HUES64 (cell line): ENCODE measurements around the gene SLC6A20.
"Not testable (repeated sequence)": the region's sequence is repeated elsewhere in the genome, so short reads cannot be mapped to it uniquely, and the experiment has no call there.

Source experiments
- H3K27ac ChIP-seq: 2 replicates; pipeline ENCODE4 v1.7.0; 2013; ENCODE audit warnings: low read depth, low read length, inconsistent platforms
- H3K27me3 ChIP-seq: 2 replicates; pipeline ENCODE4 v1.6.1; 2013; ENCODE audit warnings: mild to moderate bottlenecking, low read length; ENCODE audit not compliant: insufficient read depth
- H3K36me3 ChIP-seq: 2 replicates; pipeline ENCODE4 v1.6.1; 2013; ENCODE audit warnings: mild to moderate bottlenecking, low read length; ENCODE audit not compliant: insufficient read depth
- H3K4me1 ChIP-seq: 2 replicates; pipeline ENCODE4 v1.6.1; 2013; ENCODE audit warnings: mild to moderate bottlenecking, low read length, moderate library complexity; ENCODE audit not compliant: insufficient read depth
- H3K4me3 ChIP-seq: 2 replicates; pipeline ENCODE4 v1.5.1; 2013; ENCODE audit warnings: mild to moderate bottlenecking, low read length, moderate library complexity
- H3K9ac ChIP-seq: 2 replicates; pipeline ENCODE4 v1.6.1; 2013; ENCODE audit warnings: mild to moderate bottlenecking, low read depth, low read length
- H3K9me3 ChIP-seq: 2 replicates; pipeline ENCODE4 v1.6.1; 2013; ENCODE audit warnings: low read depth, low read length; ENCODE audit not compliant: insufficient read depth
- WGBS: fragments of 150-250, 120-280 bp; methylation state at CpG from one replicate; pipeline ENCODE4 v1.1.7; 2013; ENCODE audit warnings: missing lambda C conversion rate; 5-methylcytosine and 5-hydroxymethylcytosine counted together

Gene SLC6A20

DNA sequence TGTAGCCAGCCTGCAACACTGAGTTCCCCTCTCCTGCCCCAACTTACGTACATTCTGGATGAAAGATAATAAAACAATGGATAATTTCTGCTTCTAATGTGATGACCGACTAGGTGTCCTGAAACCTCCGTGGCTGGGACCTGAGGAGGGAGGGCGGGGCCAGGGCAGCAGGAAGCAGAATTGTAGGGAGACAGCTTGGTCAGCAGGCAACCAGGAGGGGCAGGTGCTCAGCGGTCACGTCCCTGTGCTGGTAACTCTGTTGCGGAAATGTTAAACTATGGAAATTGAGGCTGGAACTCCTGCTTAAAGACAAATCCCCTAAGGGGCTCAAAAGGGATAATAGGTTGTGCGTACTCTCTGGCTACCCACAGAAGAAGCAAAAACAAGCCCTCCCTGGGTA is 30.4 kb downstream of the SLC6A20 start:
- Histone ChIP-seq H3K4me3 (no peak overlapping the region), H3K9ac (no peak overlapping the region), H3K9me3 (peaks cover 6% of the 10 kb centered on the region; the same call in 1 of the 2 replicates), H3K4me1 (peaks cover under 1% of the 10 kb centered on the region; the same call in 1 of the 2 replicates), H3K27ac (no peak overlapping the region), H3K27me3 (no peaks in the 10 kb centered on the region), H3K36me3 (no peaks in the 10 kb centered on the region)
- WGBS, result 78% methylated on average over 8 of the region's 8 CpGs

DNA sequence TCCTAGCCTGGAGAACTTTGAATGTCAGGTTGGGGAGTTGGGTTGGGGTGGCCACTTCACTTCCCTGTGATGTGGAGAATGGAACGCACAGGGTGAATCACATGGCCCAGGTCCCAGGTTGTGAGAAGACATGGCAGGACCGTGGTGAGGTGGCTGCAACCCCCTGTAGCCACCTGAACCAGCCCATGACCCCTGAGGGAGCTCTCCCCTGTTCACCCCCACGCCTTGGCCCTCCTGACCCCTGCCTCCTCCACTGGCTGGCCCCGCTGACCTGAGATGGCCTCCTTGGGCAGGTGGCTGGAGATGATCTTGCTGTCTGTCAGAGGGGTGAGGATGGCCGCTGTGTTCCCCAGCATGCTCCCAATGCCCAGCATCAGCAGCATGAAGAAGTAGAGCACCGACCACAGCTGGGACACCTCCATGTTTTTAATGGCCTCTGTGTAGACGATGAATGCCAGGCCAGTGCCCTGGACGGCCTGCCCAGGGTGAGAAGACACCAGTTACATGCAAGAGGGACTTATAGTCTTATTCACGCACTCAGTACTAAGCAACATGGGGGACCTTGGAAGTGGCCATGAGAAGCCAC is 31.0 kb downstream of the SLC6A20 start:
- H3K9me3 ChIP-seq, result peaks cover 6% of the 10 kb centered on the region; the same call in 1 of the 2 replicates
- no peaks in the 10 kb centered on the region for H3K27me3 ChIP-seq
- 95% methylated on average over 9 of the region's 9 CpGs for WGBS
- no peak overlapping the region for H3K4me3 ChIP-seq
- peaks cover 6% of the 10 kb centered on the region; the same call in 1 of the 2 replicates for H3K4me1 ChIP-seq
- no peak overlapping the region for H3K9ac ChIP-seq
- no peak overlapping the region for H3K27ac ChIP-seq
- no peaks in the 10 kb centered on the region for H3K36me3 ChIP-seq

DNA sequence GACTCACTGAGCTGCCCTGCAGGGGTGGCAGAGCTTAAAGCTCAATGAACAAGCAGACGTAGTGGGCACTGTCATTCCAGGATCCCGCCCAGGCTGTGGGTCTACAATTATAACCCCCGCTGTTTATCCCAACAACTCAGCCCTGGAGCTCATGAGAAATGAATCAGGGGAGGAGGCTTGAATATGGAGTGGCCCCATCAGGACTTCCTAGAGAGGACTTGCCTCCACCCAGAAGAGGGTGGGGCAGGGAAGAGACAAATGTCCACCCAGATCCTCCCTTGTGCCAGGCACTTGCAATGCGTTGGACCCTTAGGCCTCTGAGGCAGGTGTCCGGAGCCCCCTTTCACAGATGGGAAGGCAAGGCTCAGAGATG is 33.0 kb downstream of the SLC6A20 start:
- H3K4me1 ChIP-seq, result peaks cover 6% of the 10 kb centered on the region; the same call in 1 of the 2 replicates
- no peaks in the 10 kb centered on the region for H3K36me3 ChIP-seq
- H3K27ac ChIP-seq, result no peak overlapping the region
- no peaks in the 10 kb centered on the region for H3K27me3 ChIP-seq
- H3K4me3 ChIP-seq, result no peak overlapping the region
- H3K9me3 ChIP-seq, result peaks cover 6% of the 10 kb centered on the region; the same call in 1 of the 2 replicates
- 92% methylated on average over 5 of the region's 5 CpGs for WGBS
- no peak overlapping the region for H3K9ac ChIP-seq

DNA sequence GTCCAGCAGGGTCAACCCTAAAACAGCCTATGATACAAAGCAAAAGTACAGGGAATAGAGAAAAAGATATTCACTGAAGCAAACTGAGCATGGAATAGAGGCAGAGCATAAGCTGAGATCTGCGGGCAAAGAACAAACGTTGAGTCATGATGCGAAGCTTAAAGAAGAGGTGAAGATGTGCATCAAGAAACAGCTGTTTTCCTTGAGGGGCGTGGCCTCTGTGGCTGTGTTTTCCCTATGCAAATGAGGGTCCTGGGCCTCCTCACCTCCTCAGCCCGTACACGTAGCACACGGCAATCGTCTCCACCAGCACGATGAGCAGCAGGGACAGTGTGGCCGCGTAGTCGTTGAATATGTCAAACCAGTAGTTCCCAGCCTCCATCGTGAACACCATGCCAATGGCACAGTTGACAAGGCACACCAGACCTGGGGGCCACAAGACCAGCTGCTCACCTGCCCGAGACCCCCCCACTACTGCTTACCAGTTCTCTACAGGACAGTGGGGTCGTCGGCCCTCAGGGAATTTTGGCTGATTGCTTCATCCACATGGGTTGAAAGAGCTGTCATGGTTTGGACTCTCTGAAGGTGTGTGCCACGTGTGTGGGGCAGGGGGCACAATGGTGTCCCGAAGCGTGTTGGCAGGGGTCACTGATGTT is 33.6 kb downstream of the SLC6A20 start:
- Histone ChIP-seq H3K36me3 (no peaks in the 10 kb centered on the region), H3K4me1 (peaks cover 6% of the 10 kb centered on the region; the same call in 1 of the 2 replicates), H3K9me3 (peaks cover 5% of the 10 kb centered on the region; the same call in 1 of the 2 replicates), H3K9ac (no peak overlapping the region), H3K4me3 (no peak overlapping the region), H3K27ac (no peak overlapping the region), H3K27me3 (no peaks in the 10 kb centered on the region)
- 89% methylated on average over 19 of the region's 19 CpGs for WGBS

DNA sequence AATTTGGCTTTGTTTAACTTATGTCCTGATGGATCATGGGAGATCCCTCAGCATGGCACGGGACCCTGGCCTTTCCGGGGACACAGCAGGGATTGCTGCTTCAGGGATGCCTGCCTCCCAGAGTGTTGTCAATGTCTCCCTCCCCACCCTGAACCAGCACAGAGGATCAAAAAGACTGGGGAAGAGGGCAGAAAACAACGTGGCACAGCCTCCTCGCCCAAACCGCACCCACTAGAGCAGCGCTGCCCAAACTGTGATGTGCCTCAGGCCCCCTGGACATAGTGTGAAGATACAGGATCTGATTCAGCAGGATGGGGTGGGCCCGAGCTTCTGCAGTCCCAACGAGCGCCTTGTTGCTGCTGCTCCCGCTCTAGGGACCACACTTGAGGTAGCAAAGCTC is 34.5 kb downstream of the SLC6A20 start:
- H3K4me3 ChIP-seq, result no peak overlapping the region

DNA sequence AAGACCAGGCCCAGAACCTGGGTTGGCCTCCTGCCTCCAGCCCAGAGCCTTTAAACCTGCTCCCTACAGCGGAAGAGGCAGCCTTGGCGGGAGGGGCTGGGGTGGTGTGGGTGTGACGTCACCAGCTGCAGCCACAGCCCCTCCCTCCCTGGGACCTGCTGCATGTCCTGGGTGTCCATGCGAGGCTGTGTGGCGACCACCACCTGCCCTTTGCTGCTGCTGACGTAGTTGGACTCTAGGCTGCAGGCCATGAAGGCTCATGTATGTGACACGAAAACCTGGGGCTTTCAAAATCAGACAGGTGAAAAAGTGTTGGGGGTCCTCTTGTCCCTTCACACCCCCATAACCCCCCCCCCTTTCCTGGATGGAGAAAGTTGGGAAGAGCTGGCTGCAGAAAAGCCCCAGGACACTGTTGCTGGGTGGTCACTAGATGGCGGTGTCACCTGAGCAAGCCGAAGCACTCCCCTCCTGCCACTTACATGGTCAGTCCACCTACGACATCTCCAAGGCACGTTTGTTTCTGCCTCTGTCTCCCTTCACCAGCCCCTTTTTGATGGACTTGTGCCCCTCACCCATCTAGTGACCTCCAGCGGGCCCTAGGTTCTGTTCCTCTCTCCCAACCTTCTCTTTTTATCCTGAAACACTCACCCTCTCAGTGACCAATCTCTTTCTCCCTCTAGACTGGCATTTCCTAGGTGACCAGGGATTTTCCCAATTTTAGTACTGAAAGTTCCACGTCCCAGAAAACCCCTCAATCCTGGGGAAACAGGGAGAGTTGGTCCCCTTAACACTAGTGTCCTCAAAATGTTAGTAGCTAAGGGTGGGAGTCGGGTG is 35.2 kb downstream of the SLC6A20 start:
- Histone ChIP-seq H3K9ac (no peak overlapping the region), H3K36me3 (no peaks in the 10 kb centered on the region), H3K9me3 (no peaks in the 10 kb centered on the region), H3K27me3 (no peaks in the 10 kb centered on the region), H3K27ac (no peak overlapping the region), H3K4me1 (peaks cover 6% of the 10 kb centered on the region; the same call in 1 of the 2 replicates), H3K4me3 (no peak overlapping the region)
- 35% methylated on average over 14 of the region's 14 CpGs for WGBS

More for the DNA sequence above, 34.5 kb downstream of the SLC6A20 start:
- Histone ChIP-seq H3K27ac (no peak overlapping the region), H3K4me1 (peaks cover 6% of the 10 kb centered on the region; the same call in 1 of the 2 replicates), H3K27me3 (no peaks in the 10 kb centered on the region), H3K36me3 (no peaks in the 10 kb centered on the region), H3K9ac (no peak overlapping the region), H3K9me3 (no peaks in the 10 kb centered on the region)
- WGBS, result 91% methylated on average over 10 of the region's 10 CpGs

DNA sequence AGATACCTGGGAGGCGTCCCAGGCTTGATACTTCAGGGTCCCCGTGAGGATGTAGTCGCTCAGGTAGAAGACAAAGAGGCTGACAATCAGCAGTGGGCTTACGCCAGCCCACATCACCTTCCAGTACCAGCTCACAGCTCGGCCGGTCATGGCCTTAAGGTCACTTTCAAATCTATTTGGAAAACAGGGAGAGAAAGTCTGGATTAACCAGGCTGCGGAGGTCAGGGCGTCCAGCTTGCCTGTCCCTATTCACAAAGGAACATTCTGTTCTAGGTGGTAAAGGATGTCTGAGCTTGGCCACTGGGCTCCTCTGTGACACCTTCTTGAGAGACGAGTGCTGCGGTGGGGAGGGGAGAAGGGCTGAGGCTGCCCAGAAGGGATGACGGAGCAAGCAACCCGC is 36.5 kb downstream of the SLC6A20 start:
- no peaks in the 10 kb centered on the region for H3K36me3 ChIP-seq
- no peak overlapping the region for H3K4me3 ChIP-seq
- peaks cover 6% of the 10 kb centered on the region; the same call in 1 of the 2 replicates for H3K4me1 ChIP-seq
- WGBS, result 94% methylated on average over 12 of the region's 12 CpGs
- no peaks in the 10 kb centered on the region for H3K27me3 ChIP-seq
- H3K27ac ChIP-seq, result no peak overlapping the region
- H3K9me3 ChIP-seq, result no peaks in the 10 kb centered on the region
- no peak overlapping the region for H3K9ac ChIP-seq

DNA sequence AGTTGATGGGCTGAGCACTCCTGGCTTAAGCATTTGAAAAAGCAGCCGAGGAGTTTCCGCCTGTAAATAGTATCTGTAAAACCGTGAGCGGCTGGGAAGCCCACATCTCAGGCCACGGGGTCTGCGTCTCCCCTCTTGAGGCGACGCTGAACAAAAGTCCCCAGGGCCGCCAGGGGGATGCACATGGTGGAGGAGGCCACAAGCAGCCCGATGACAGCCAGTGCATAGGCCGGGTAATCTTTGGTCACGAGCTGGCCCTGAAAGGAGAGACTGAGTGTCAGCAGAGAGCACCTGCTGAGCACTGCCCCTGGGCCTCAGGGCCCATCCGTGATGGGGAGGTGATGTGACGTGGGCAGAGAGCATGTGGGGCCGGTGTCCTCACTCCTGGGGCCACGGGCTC is 37.5 kb downstream of the SLC6A20 start:
- H3K4me1 ChIP-seq, result peaks cover 6% of the 10 kb centered on the region; the same call in 1 of the 2 replicates
- WGBS, result 89% methylated on average over 15 of the region's 16 CpGs

DNA sequence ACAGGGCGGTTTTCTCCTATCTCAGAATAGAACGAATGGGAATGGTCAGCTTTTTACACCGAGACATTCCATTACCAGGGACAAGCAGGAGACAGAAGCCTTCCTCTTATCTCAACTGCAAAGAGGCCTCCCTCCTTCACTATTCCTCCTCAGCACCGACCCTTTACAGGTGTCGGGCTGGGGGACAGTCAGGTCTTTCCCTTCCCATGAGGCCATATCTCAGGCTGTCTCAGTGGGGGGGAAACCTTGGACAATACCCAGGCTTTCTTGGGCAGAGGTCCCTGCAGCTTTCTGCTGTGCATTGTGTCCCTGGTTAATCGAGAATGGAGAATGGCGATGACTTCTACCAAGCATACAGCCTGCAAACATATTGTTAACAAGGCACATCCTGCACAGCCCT is 39.2 kb downstream of the SLC6A20 start:
- H3K27ac ChIP-seq, H3K27me3 ChIP-seq, H3K9me3 ChIP-seq, H3K9ac ChIP-seq, H3K4me1 ChIP-seq, H3K4me3 ChIP-seq, H3K36me3 ChIP-seq: not testable (repeated sequence)
- WGBS, result 76% methylated on average over 7 of the region's 7 CpGs

More for the DNA sequence above, 37.5 kb downstream of the SLC6A20 start:
- H3K9me3 ChIP-seq, result no peaks in the 10 kb centered on the region
- H3K9ac ChIP-seq, result no peak overlapping the region
- H3K36me3 ChIP-seq, result no peaks in the 10 kb centered on the region
- no peak overlapping the region for H3K4me3 ChIP-seq
- no peaks in the 10 kb centered on the region for H3K27me3 ChIP-seq
- no peak overlapping the region for H3K27ac ChIP-seq

DNA sequence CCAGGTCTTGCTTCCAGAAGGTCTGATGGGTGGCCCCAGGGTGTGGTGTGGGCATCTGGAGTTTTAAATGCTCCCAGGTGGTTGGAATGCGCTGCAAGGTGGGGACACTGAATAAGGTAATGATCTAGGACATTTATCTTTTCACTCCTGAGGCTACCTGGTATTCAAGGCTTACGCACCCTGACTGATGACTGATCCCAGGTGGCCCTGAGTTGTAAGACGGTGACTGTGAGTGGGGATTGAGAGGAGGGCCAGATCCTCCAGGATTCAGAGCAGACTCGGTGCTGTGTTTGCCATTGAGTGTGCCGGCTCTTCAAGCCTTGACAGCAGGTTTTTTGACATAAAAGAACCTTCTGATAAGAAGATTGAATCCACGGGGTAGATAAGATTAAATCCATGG is 40.3 kb downstream of the SLC6A20 start:
- Histone ChIP-seq H3K4me3 (no peak overlapping the region), H3K9ac (no peak overlapping the region), H3K4me1 (peaks cover 6% of the 10 kb centered on the region; the same call in 1 of the 2 replicates), H3K36me3 (no peaks in the 10 kb centered on the region), H3K27me3 (no peaks in the 10 kb centered on the region), H3K9me3 (no peaks in the 10 kb centered on the region), H3K27ac (no peak overlapping the region)
- WGBS, result 84% methylated on average over 6 of the region's 6 CpGs

DNA sequence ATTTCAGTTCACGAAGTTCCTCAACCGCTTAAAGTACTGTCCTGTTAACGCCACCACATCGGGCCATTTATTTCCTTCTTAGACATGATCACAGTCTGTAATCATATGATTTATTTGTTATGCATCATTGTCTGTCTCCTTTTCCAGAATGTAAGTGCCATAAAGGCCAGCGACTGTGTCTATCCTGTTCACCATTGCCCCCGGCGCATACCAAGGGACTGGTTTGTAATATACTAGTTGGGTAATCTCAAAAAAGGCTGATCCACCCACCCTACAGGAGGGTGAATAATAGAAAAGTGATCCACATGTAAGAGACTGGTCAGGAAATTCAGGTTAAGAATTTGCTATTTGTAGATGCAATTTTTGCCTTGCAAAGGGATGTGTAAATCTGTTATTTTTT is 41.9 kb downstream of the SLC6A20 start:
- H3K4me1 ChIP-seq, result no peaks in the 10 kb centered on the region
- no peak overlapping the region for H3K9ac ChIP-seq
- H3K4me3 ChIP-seq, result no peak overlapping the region
- no peak overlapping the region for H3K27ac ChIP-seq
- no peaks in the 10 kb centered on the region for H3K36me3 ChIP-seq
- 96% methylated on average over 7 of the region's 7 CpGs for WGBS
- no peaks in the 10 kb centered on the region for H3K27me3 ChIP-seq
- H3K9me3 ChIP-seq, result no peaks in the 10 kb centered on the region
